H1 (cell line): Measurements from ENCODE around the gene BRSK2. TPM values are rescaled to one million over a fixed set of nuclear protein-coding genes. Genes with fewer than 3 reads are reported as not detected.

ENCODE experiments used
- ATF2 ChIP-seq: IDR thresholded peaks from 2 replicates; pipeline ENCODE4 v1.6.1; 2012; ENCODE audit warnings: low read length, inconsistent platforms
- BRCA1 ChIP-seq: IDR thresholded peaks from 2 replicates; pipeline ENCODE4 v1.6.1; 2012; ENCODE audit warnings: low read depth, low read length, improper control_type of control experiment
- CTCF ChIP-seq, 3 experiments: IDR thresholded peaks; 1 replicate in 2 of 3; 2 replicates in 1 of 3; pipeline versions ENCODE4 v1.5.1 to v1.6.1; 2011; ENCODE audit warnings: low read length in 3 of 3, mild to moderate bottlenecking in 3 of 3, inconsistent platforms in 2 of 3, low read depth in 1 of 3, moderate library complexity in 1 of 3; ENCODE audit not compliant: insufficient read depth in 1 of 3; ENCODE audit errors: control extremely low read depth in 1 of 3
- polyA plus RNA-seq, 7 experiments: library from polyadenylated mRNA; depleted of rRNA in 3 of 7; stranded (reverse) in 5 of 7; unstranded in 2 of 7; fragments of >200 nt in 5 of 7; fragments of 200-250 nt in 2 of 7; gene quantifications; 1 replicate in 5 of 7; 2 replicates in 1 of 7; 4 replicates in 1 of 7; pipeline versions ENCODE4 v1.2.1 to v1.2.3, GENCODE V29; 2011 to 2013; ENCODE audit warnings: missing spikeins in 2 of 7, mixed read lengths in 2 of 7
- total RNA-seq: library from RNA; stranded (reverse); fragmentation: NEBNext Ultra II Directional; extraction: Animal tissue kit (Norgen Biotek cat#: 25700); gene quantifications from 2 replicates; pipeline ENCODE4 v1.2.1, GENCODE V29; 2021

Gene BRSK2
- total and polyA plus RNA-seq, 2 of the 8 experiments (the other 6 are each of a cell fraction or from before 2014, with no cell fraction given): 17.3 to 27.1 TPM

- TF ChIP-seq CTCF (IDR thresholded peaks at IDR 0.05; ENCODE audit: control extremely low read depth in 1 of 3, insufficient read depth in 1 of 3, low read depth in 1 of 3, low read length in 3 of 3) (no peak), ATF2 (no peak), BRCA1 (no peak)
Measured at GRCh38 chr11:1460396-1460985, 70.8 kb downstream of the BRSK2 start (continued).
